ENCODE measurements around the gene FCN3. TPM values are rescaled to one million over a fixed set of nuclear protein-coding genes. Genes with fewer than 3 reads are reported as not detected.
A peak's percentile ranks its signal among the peaks of the same experiment; 100 is the strongest.

Gene FCN3
- total RNA-seq, 1 donor from 2014 or later: not detected

GRCh38 chr1:27356619-27357280 is 17.9 kb downstream of the FCN3 start:
- H3K4me3 ChIP-seq (ENCODE audit: low read depth, low read length): no peak overlapping the region
- TF ChIP-seq CTCF (conservative IDR thresholded peaks at IDR 0.05; ENCODE audit: low read depth, low read length): no peak
- DNase-seq (ENCODE audit: low read depth): no peak

- TF ChIP-seq CTCF (conservative IDR thresholded peaks at IDR 0.05; ENCODE audit: low read depth, low read length): no peak
- no peak for DNase-seq (ENCODE audit: low read depth)
- no peak overlapping the region for H3K4me3 ChIP-seq (ENCODE audit: low read depth, low read length)
Observed at GRCh38 chr1:27356277-27356618, 18.4 kb downstream of the FCN3 start.

GRCh38 chr1:27355683-27356082 is 18.9 kb downstream of the FCN3 start:
- no peak for TF ChIP-seq CTCF (conservative IDR thresholded peaks at IDR 0.05; ENCODE audit: low read depth, low read length)
- no peak for DNase-seq (ENCODE audit: low read depth)
- no peak overlapping the region for H3K4me3 ChIP-seq (ENCODE audit: low read depth, low read length)

- H3K4me3 ChIP-seq (ENCODE audit: low read depth, low read length): no peak overlapping the region
- TF ChIP-seq CTCF (conservative IDR thresholded peaks at IDR 0.05; ENCODE audit: low read depth, low read length): no peak
- no peak for DNase-seq (ENCODE audit: low read depth)
Observed at GRCh38 chr1:27353629-27354028, 21.0 kb downstream of the FCN3 start.

GRCh38 chr1:27353166-27353565 is 21.5 kb downstream of the FCN3 start:
- no peak overlapping the region for H3K4me3 ChIP-seq (ENCODE audit: low read depth, low read length)
- no peak for DNase-seq (ENCODE audit: low read depth)
- no peak for TF ChIP-seq CTCF (conservative IDR thresholded peaks at IDR 0.05; ENCODE audit: low read depth, low read length)

GRCh38 chr1:27351541-27352107 is 23.0 kb downstream of the FCN3 start:
- peak overlapping the region; percentile 34 for H3K4me3 ChIP-seq (ENCODE audit: low read depth, low read length)
- no peak for TF ChIP-seq CTCF (conservative IDR thresholded peaks at IDR 0.05; ENCODE audit: low read depth, low read length)
- DNase-seq (ENCODE audit: low read depth): no peak

Measured in epithelial cell of proximal tubule (primary cell).